SK-N-SH (cell line): ENCODE data around the gene NCKAP5L. TPM values are rescaled to one million over a fixed set of nuclear protein-coding genes. Genes with fewer than 3 reads are reported as not detected.

Source experiments
- CTCF ChIA-PET: fragments of 300-600, 350-600 bp; formaldehyde crosslinking; extraction: SDS; loops from one replicate; lab custom pipeline; 2021; lab: Yijun Ruan, JAX
- POLR2A ChIA-PET: fragments of 350-600 bp; sonication (Branson Sonifier 250); formaldehyde crosslinking; extraction: SDS; loops from one replicate; lab custom pipeline; 2020; ENCODE audit warnings: antibody characterized with exemption, inconsistent platforms; lab: Yijun Ruan, JAX
- DNase-seq: peaks from one replicate; pipeline ENCODE4 v3.0.0; 2012
- H2AFZ ChIP-seq: fragments of 200-600 bp; sonication (generic); 2 replicates; pipeline ENCODE4 v1.8.1; 2016; ENCODE audit warnings: antibody characterized with exemption, mild to moderate bottlenecking, low read depth
- H3F3A ChIP-seq: fragments of 200-600 bp; sonication (generic); replicated peaks from 2 replicates; pipeline ENCODE3; 2016; ENCODE audit warnings: antibody characterized with exemption, mild to moderate bottlenecking; ENCODE audit not compliant: insufficient read depth
- H3K27ac ChIP-seq, 2 experiments: fragments of 200-500 bp in 1 of 2; fragments of 200-600 bp in 1 of 2; sonication (Bioruptor generic) in 1 of 2; sonication (generic), shearing (Covaris generic) in 1 of 2; 2 replicates each; pipeline versions ENCODE4 v1.5.1 to v1.6.1; 2014 to 2016; ENCODE audit warnings: low read depth in 2 of 2, inconsistent platforms in 1 of 2, low read length in 1 of 2, mild to moderate bottlenecking in 1 of 2, mixed read lengths in 1 of 2
- H3K27me3 ChIP-seq: fragments of 200-600 bp; sonication (generic), shearing (Covaris generic); 2 replicates; pipeline ENCODE4 v1.6.1; 2016; ENCODE audit warnings: mixed run types; ENCODE audit not compliant: insufficient read depth
- H3K36me3 ChIP-seq, 2 experiments: fragments of 200-500 bp in 1 of 2; fragments of 200-600 bp in 1 of 2; sonication (Bioruptor generic) in 1 of 2; sonication (generic) in 1 of 2; replicated peaks in 1 of 2; 2 replicates each; pipeline versions ENCODE3 to v1.5.1; 2014 to 2016; ENCODE audit warnings: low read length in 1 of 2, mild to moderate bottlenecking in 1 of 2; ENCODE audit not compliant: insufficient read depth in 2 of 2, control insufficient read depth in 1 of 2
- H3K4me1 ChIP-seq, 2 experiments: fragments of 200-500 bp in 1 of 2; fragments of 200-600 bp in 1 of 2; sonication (Bioruptor generic) in 1 of 2; sonication (generic), shearing (Covaris generic) in 1 of 2; 2 replicates each; pipeline versions ENCODE4 v1.5.1 to v1.6.1; 2014 to 2016; ENCODE audit warnings: low read depth in 1 of 2, low read length in 1 of 2, mixed run types in 1 of 2; ENCODE audit not compliant: insufficient read depth in 2 of 2, control insufficient read depth in 1 of 2
- H3K4me2 ChIP-seq: fragments of 200-600 bp; sonication (generic), shearing (Covaris generic); 2 replicates; pipeline ENCODE4 v1.6.1; 2017; ENCODE audit warnings: mixed run types
- H3K4me3 ChIP-seq, 2 experiments: fragments of 200-500 bp in 1 of 2; fragments of 200-600 bp in 1 of 2; sonication (Bioruptor generic) in 1 of 2; sonication (generic), shearing (Covaris generic) in 1 of 2; 2 replicates each; pipeline versions ENCODE4 v1.5.1 to v1.8.1; 2014 to 2016; ENCODE audit warnings: low read depth in 2 of 2, inconsistent platforms in 1 of 2, low read length in 1 of 2, mild to moderate bottlenecking in 1 of 2, mixed read lengths in 1 of 2, moderate library complexity in 1 of 2
- H3K79me2 ChIP-seq: fragments of 200-600 bp; sonication (generic); 2 replicates; pipeline ENCODE4 v1.8.1; 2017; ENCODE audit warnings: mild to moderate bottlenecking; ENCODE audit not compliant: insufficient read depth
- H3K9ac ChIP-seq: fragments of 200-600 bp; sonication (generic); 2 replicates; pipeline ENCODE4 v1.6.1; 2017; ENCODE audit warnings: mixed run types
- H3K9me2 ChIP-seq: fragments of 200-600 bp; sonication (generic); 2 replicates; pipeline ENCODE4 v1.6.1; 2017; ENCODE audit warnings: mixed run types
- H3K9me3 ChIP-seq: fragments of 200-600 bp; sonication (generic); 2 replicates; pipeline ENCODE4 v1.6.1; 2017; ENCODE audit warnings: mixed run types, mild to moderate bottlenecking, moderate library complexity
- H4K20me1 ChIP-seq: fragments of 200-600 bp; sonication (generic); 2 replicates; pipeline ENCODE4 v1.6.1; 2017; ENCODE audit warnings: mild to moderate bottlenecking, mixed run types; ENCODE audit not compliant: insufficient read depth
- CTCF ChIP-seq: fragments of 200-600 bp; sonication (generic); IDR thresholded peaks from 2 replicates; pipeline ENCODE4 v1.6.1; 2017; ENCODE audit warnings: antibody characterized with exemption, mild to moderate bottlenecking, moderate library complexity
- EP300 ChIP-seq, 2 experiments: IDR thresholded peaks; 2 replicates each; pipeline versions ENCODE4 v1.4.0 to v1.6.1; 2012; ENCODE audit warnings: borderline replicate concordance in 1 of 2, low read depth in 1 of 2, low read length in 1 of 2
- FOSL2 ChIP-seq: IDR thresholded peaks from 2 replicates; pipeline ENCODE4 v1.4.0; 2012; ENCODE audit warnings: low read depth, mild to moderate bottlenecking, moderate library complexity, borderline replicate concordance
- GABPA ChIP-seq: IDR thresholded peaks from 2 replicates; pipeline ENCODE4 v1.4.0; 2012; ENCODE audit warnings: low read depth, mild to moderate bottlenecking
- IRF3 ChIP-seq: fragments of 150-350 bp; IDR thresholded peaks from 2 replicates; pipeline ENCODE4 v1.6.1; 2016; ENCODE audit warnings: mild to moderate bottlenecking, low read depth, low read length
- MEF2A ChIP-seq: IDR thresholded peaks from 2 replicates; pipeline ENCODE4 v1.4.0; 2012; ENCODE audit warnings: low read depth, borderline replicate concordance
- MXI1 ChIP-seq: IDR thresholded peaks from 2 replicates; pipeline ENCODE4 v1.6.1; 2012; ENCODE audit warnings: mild to moderate bottlenecking, low read depth, low read length, improper control_type of control experiment
- NRF1 ChIP-seq: IDR thresholded peaks from 2 replicates; pipeline ENCODE4 v1.6.1; 2012; ENCODE audit warnings: low read depth, mild to moderate bottlenecking, low read length
- POLR2AphosphoS5 ChIP-seq: IDR thresholded peaks from 2 replicates; pipeline ENCODE4 v1.6.1; 2012; ENCODE audit warnings: low read depth, low read length
- RCOR1 ChIP-seq: fragments of 150-350 bp; IDR thresholded peaks from 2 replicates; pipeline ENCODE4 v1.6.1; 2017; ENCODE audit warnings: antibody characterized with exemption, low read length
- SIN3A ChIP-seq: IDR thresholded peaks from 2 replicates; pipeline ENCODE4 v1.6.1; 2012; ENCODE audit warnings: low read depth, mild to moderate bottlenecking, low read length, moderate library complexity, borderline replicate concordance
- SMC3 ChIP-seq: IDR thresholded peaks from 2 replicates; pipeline ENCODE4 v1.6.1; 2012; ENCODE audit warnings: low read depth, low read length, improper control_type of control experiment
- TAF1 ChIP-seq: IDR thresholded peaks from 2 replicates; pipeline ENCODE4 v1.6.1; 2012; ENCODE audit warnings: low read depth, mild to moderate bottlenecking, low read length, moderate library complexity, borderline replicate concordance
- TEAD4 ChIP-seq: IDR thresholded peaks from 2 replicates; pipeline ENCODE4 v1.4.0; 2012; ENCODE audit warnings: mild to moderate bottlenecking, borderline replicate concordance; ENCODE audit not compliant: insufficient read depth
- USF1 ChIP-seq: IDR thresholded peaks from 2 replicates; pipeline ENCODE4 v1.4.0; 2012; ENCODE audit warnings: low read depth, borderline replicate concordance
- WGBS: methylation state at CpG from one replicate; pipeline ENCODE4 v1.1.6; 2017; ENCODE audit warnings: low lambda C conversion rate; 5-methylcytosine and 5-hydroxymethylcytosine counted together
- polyA plus RNA-seq, 3 experiments: library from polyadenylated mRNA; depleted of rRNA; stranded (reverse); fragments of >200 nt; gene quantifications; 2 replicates each; pipeline ENCODE4 v1.2.3, GENCODE V29; 2012

Gene NCKAP5L
- polyA plus RNA-seq, 1 of the 3 experiments (the other 2 are of a cell fraction), result 8.9 TPM

- Histone ChIP-seq H3F3A (peaks cover 4% of the 10 kb centered on the region), H3K4me1 (peaks cover 5 to 14% of the 10 kb centered on the region in 2 experiments; a peak in 3 of 4 replicates), H3K9ac (no peak overlapping the region), H3K9me3 (no peaks in the 10 kb centered on the region), H4K20me1 (peaks cover 2% of the 10 kb centered on the region; the same call in 1 of the 2 replicates), H3K9me2 (no peaks in the 10 kb centered on the region), H3K27me3 (no peaks in the 10 kb centered on the region), H3K4me2 (no peak overlapping the region), H3K36me3 (no peaks in the 10 kb centered on the region), H3K4me3 (no peak overlapping the region), H2AFZ (no peak overlapping the region), H3K79me2 (peaks cover 10% of the 10 kb centered on the region), H3K27ac (no peak overlapping the region)
- WGBS, result 94% methylated on average over 2 of the region's 2 CpGs
- CTCF ChIA-PET, result interaction anchor here (0.6 to 1.4 kb wide), 5 partner anchors 35 to 193 kb away, joined by 3 to 5 read pairs (median 3); no protein-coding TSS in a partner anchor
- POLR2A ChIA-PET, result interaction anchor here (1.3 kb wide), 1 partner anchor 90 kb away, joined by 3 read pairs; the partner anchor contains the start of gene TMBIM6
- no peak for DNase-seq
- TF ChIP-seq FOSL2 (no peak), RCOR1 (no peak), TAF1 (no peak), MEF2A (no peak), CTCF (no peak), NRF1 (no peak), SMC3 (no peak), POLR2AphosphoS5 (no peak), EP300 (IDR thresholded peaks at IDR 0.05; ENCODE audit: borderline replicate concordance in 1 of 2, low read depth in 1 of 2, low read length in 1 of 2) (no peak), TEAD4 (no peak), SIN3A (no peak), IRF3 (no peak), USF1 (no peak), MXI1 (no peak), GABPA (no peak)
Observed at GRCh38 chr12:49831717-49832116, 3.5 kb upstream of the NCKAP5L start.
